ENCODE measurements around the gene LTBP1. TPM values are rescaled to one million over a fixed set of nuclear protein-coding genes. Genes with fewer than 3 reads are reported as not detected.

LTBP1 gene
- total RNA-seq, 4 donors from 2014 or later, result 3.8 to 20.8 (median 11.3) TPM

DNA sequence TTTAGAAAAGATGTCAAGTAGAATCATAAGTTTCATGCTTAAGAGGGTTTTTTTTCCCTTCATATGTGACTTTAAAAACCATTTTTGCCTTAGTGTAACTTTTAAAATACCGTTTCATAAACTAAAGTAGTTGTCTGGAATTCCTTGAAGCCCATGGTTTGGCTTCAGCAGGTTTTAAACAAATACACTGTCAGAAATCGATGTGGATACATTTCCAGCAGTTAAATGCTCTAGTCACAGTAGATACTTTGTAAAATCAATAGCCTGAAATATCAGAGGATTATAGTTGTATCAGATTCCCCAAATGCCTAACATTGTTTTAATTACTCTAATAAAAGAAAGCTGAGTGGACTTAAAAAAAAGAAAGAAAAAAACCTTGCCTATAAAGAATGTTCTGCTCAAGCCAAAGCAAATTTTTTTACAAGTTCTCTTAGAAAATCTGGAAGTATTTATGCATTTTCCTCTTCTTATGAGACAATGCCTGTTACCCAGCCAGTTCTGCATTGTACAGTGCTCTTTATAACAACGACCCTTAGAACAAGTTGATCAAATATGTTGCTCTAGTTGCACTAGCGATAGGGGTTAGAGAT lies 260.5 kb downstream of the LTBP1 start:
- no peak overlapping the region for H3K4me3 ChIP-seq (ENCODE audit: low read depth, poor library complexity, severe bottlenecking)
- 54 to 59% methylated on average over 4 of the region's 4 CpGs for WGBS, 2 donors
- DNase-seq (ENCODE audit: low spot score in 2 of 2), result no peak
- TF ChIP-seq, protein P1, sequence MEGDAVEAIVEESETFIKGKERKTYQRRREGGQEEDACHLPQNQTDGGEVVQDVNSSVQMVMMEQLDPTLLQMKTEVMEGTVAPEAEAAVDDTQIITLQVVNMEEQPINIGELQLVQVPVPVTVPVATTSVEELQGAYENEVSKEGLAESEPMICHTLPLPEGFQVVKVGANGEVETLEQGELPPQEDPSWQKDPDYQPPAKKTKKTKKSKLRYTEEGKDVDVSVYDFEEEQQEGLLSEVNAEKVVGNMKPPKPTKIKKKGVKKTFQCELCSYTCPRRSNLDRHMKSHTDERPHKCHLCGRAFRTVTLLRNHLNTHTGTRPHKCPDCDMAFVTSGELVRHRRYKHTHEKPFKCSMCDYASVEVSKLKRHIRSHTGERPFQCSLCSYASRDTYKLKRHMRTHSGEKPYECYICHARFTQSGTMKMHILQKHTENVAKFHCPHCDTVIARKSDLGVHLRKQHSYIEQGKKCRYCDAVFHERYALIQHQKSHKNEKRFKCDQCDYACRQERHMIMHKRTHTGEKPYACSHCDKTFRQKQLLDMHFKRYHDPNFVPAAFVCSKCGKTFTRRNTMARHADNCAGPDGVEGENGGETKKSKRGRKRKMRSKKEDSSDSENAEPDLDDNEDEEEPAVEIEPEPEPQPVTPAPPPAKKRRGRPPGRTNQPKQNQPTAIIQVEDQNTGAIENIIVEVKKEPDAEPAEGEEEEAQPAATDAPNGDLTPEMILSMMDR (IDR thresholded peaks at IDR 0.05), result no peak
- TF ChIP-seq POLR2A (IDR thresholded peaks at IDR 0.05), result no peak
- intact Hi-C loops (cut with DNase I; ENCODE audit: low total_unique reads), result no loop called here

DNA sequence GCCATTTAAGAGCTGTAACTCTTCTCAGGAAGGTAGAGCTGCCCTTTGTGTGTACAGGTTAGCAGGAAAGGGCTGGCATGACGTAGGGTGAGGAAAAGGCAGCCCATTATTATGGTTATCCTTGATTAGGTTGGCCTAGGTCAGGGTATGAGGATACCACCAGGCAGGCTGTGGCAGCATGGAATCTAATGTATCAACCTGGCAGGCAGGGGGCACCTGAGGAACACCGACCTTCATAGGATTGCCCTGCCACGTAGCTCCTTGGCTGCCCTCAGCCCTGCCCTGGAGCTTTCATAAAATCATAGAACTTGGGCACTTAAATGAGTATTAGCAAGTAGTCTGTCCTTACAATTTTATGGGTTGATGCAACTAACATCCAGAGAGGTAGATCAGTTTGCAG lies 261.6 kb downstream of the LTBP1 start:
- 88 to 96% methylated on average over 3 of the region's 3 CpGs for WGBS, 2 donors
- H3K4me3 ChIP-seq (ENCODE audit: low read depth, poor library complexity, severe bottlenecking), result no peak overlapping the region
- no peak for TF ChIP-seq POLR2A (IDR thresholded peaks at IDR 0.05)
- TF ChIP-seq, protein P1 (IDR thresholded peaks at IDR 0.05), result no peak
- intact Hi-C loops (cut with DNase I; ENCODE audit: low total_unique reads), result no loop called here
- no peak for DNase-seq (ENCODE audit: low spot score in 2 of 2)

DNA sequence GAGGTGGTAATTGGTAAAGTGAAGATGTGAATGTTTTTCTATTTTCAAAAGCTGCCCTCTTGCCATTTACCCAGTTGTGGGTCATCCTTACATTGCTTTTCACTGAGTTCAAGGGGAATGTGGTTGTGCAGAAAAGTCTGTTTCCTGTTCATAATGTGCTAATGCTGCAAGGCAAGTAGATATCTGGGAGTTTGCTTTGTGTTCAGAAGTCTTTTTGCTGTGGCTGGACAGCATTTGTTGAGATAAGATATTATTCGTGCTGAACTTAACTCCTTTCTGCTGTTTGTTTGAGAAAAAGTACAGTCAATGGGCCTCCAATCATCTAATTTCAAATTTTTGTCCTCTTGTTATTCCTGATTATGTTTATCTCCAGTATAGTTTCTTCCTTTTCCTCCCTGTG lies 263.2 kb downstream of the LTBP1 start:
- TF ChIP-seq, protein P1 (IDR thresholded peaks at IDR 0.05), result no peak
- TF ChIP-seq POLR2A (IDR thresholded peaks at IDR 0.05), result no peak
- 58 to 78% methylated on average over 1 of the region's 1 CpG for WGBS, 2 donors
- no peak overlapping the region for H3K4me3 ChIP-seq (ENCODE audit: low read depth, poor library complexity, severe bottlenecking)
- no peak for DNase-seq (ENCODE audit: low spot score in 2 of 2)
- intact Hi-C loops (cut with DNase I; ENCODE audit: low total_unique reads), result no loop called here

DNA sequence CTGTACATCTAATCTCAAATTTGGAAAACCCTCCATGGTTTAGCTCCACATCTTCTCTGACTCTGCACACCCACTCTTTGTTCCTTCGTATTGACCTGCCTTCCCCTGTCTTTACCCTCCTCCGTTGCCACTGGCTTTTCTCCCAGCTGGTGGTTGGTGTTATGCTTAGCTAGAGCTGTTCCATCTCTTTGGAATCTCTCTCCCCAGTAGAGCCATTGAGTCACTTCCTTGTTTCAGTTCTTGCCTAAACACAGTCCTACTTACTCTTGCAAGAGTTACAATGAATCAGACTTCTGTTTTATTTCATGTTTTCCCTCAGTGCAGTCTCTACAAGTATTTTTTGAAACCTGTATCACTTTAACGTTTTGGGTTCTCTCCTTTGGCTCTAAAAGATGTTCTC lies 263.9 kb downstream of the LTBP1 start:
- intact Hi-C loops (cut with DNase I; ENCODE audit: low total_unique reads), result no loop called here
- TF ChIP-seq, protein P1 (IDR thresholded peaks at IDR 0.05), result no peak
- TF ChIP-seq POLR2A (IDR thresholded peaks at IDR 0.05), result no peak
- no peak overlapping the region for H3K4me3 ChIP-seq (ENCODE audit: low read depth, poor library complexity, severe bottlenecking)
- WGBS, 2 donors, result 19 to 20% methylated on average over 3 of the region's 3 CpGs
- DNase-seq (ENCODE audit: low spot score in 2 of 2), result no peak

DNA sequence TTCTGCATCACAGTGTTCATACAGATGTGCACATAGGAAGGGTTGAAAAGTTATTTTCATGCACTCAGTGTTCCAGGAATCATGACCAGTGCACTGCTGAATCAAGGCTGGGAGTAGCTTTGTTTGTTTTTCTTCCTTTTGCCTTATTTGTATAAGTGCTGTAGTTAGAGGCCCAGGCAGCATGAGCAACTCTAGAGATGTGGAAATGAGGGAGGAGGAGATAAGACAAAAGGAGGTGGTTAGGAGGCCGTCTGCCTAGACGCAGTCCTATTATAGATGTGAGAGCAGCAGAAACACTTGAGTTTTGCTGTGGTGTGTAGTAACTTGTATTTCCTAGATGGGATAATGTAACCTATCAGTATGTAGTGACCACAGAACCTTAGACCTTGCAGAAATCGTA lies 265.4 kb downstream of the LTBP1 start:
- WGBS, 2 donors, result 86 to 87% methylated on average over 3 of the region's 3 CpGs

More for the DNA sequence above, 265.4 kb downstream of the LTBP1 start:
- DNase-seq (ENCODE audit: low spot score in 2 of 2), result no peak
- intact Hi-C loops (cut with DNase I; ENCODE audit: low total_unique reads), result no loop called here
- TF ChIP-seq POLR2A (IDR thresholded peaks at IDR 0.05), result no peak
- TF ChIP-seq, protein P1 (IDR thresholded peaks at IDR 0.05), result no peak
- H3K4me3 ChIP-seq (ENCODE audit: low read depth, poor library complexity, severe bottlenecking), result no peak overlapping the region

Data from lower leg skin (tissue), 4 donors.